Right lobe of liver (tissue), 6 donors: Measurements from ENCODE around the gene TMEM239. TPM values are rescaled to one million over a fixed set of nuclear protein-coding genes. Genes with fewer than 3 reads are reported as not detected.

Experiments
- ATAC-seq, 4 donors: fragments of 200-7000 bp; cut with Tn5 transposase; one replicate each; pipeline ENCODE4 v1.9.1; 2020; ENCODE audit warnings: mild to moderate bottlenecking in 4 of 4, moderate library complexity in 4 of 4
- DNase-seq, 3 donors: peaks; one replicate each; pipeline ENCODE4 v3.0.0-alpha.2; 2020
- H3K27ac ChIP-seq, 3 donors: fragments of 200-600 bp; one replicate each; pipeline ENCODE4 v1.8.0; 2022
- H3K27me3 ChIP-seq, 2 donors: fragments of 200-600 bp; one replicate each; pipeline ENCODE4 v1.8.0; 2022
- H3K36me3 ChIP-seq, 4 donors: fragments of 200-600 bp; sonication (generic) in 1 of 4; one replicate each; pipeline versions ENCODE4 v1.5.1 to v1.8.0; 2017 to 2022; ENCODE audit warnings: control low read depth in 1 of 4
- H3K4me1 ChIP-seq, 4 donors: fragments of 200-600 bp; sonication (generic) in 1 of 4; one replicate each; pipeline versions ENCODE4 v1.5.1 to v1.8.0; 2017 to 2022; ENCODE audit warnings: control low read depth in 1 of 4
- H3K4me3 ChIP-seq, 3 donors: fragments of 200-600 bp; one replicate each; pipeline ENCODE4 v1.8.0; 2022
- H3K9me3 ChIP-seq, 4 donors: fragments of 200-600 bp; sonication (generic) in 1 of 4; one replicate each; pipeline versions ENCODE4 v1.5.1 to v1.8.0; 2017 to 2022; ENCODE audit warnings: control low read depth in 1 of 4
- CTCF ChIP-seq, 4 donors: fragments of 200-600 bp in 3 of 4; fragments of 450-650 bp in 1 of 4; IDR thresholded peaks; one replicate each; pipeline versions ENCODE4 v1.5.1 to v1.8.0; 2016 to 2022; ENCODE audit warnings: antibody characterized with exemption in 4 of 4, mild to moderate bottlenecking in 2 of 4
- POLR2A ChIP-seq: fragments of 450-650 bp; IDR thresholded peaks from one replicate; pipeline ENCODE4 v1.6.1; 2017; ENCODE audit warnings: antibody characterized with exemption, mild to moderate bottlenecking
- WGBS: methylation state at CpG from one replicate; pipeline ENCODE4 v1.1.6; 2018; ENCODE audit warnings: low coverage, low lambda C conversion rate; ENCODE audit not compliant: insufficient coverage; ENCODE audit errors: missing lambda C conversion rate; 5-methylcytosine and 5-hydroxymethylcytosine counted together
- intact Hi-C, 2 donors: fragments of 100-400 bp; cut with DNase I; formaldehyde crosslinking; loops; one replicate each; pipeline versions ENCODE4 v1.11.2 to v1.14.1; 2022
- total RNA-seq, 6 experiments: library from RNA; depleted of rRNA in 2 of 6; stranded (reverse); fragments of >200 nt in 2 of 6; fragmentation: NEBNext Ultra II Directional in 3 of 6; extraction: Animal tissue kit (Norgen Biotek cat#: 25700) in 3 of 6; gene quantifications; one replicate each; pipeline versions ENCODE4 v1.1.0 to v1.2.4, GENCODE V29; 2016 to 2023
- donor health status: DM: no; HTN: yes; CAD: no.
- donor health status: DM: no; HTN: no; CAD: no.
- donor health status: DM: no; HTN: no; CAD: no.
- donor health status: DM: no; HTN: yes; CAD: no.
- donor health status: DM: no; HTN: yes; CAD: no.

The TMEM239 gene
- total RNA-seq, 6 experiments from 2014 or later, result not detected

GRCh38 chr20:2859330-2860121 is 43.4 kb downstream of the TMEM239 start:
- ATAC-seq (no peak), DNase-seq (no peak)
- TF ChIP-seq CTCF (IDR thresholded peaks at IDR 0.05) (no peak), POLR2A (no peak)
- H3K36me3 ChIP-seq, result peaks cover 0 to 21% (median 3%) of the 10 kb centered on the region in 4 donors
- intact Hi-C loops, result loop anchor here in 1 of 2 donors (10.0 kb wide), 1 partner anchor 105 kb away; no protein-coding TSS in a partner anchor
- H3K4me3 ChIP-seq, result no peak overlapping the region
- H3K9me3 ChIP-seq, result no peaks in the 10 kb centered on the region
- no peak overlapping the region for H3K27ac ChIP-seq
- WGBS, result 82% methylated on average over 3 of the region's 4 CpGs
- no peaks in the 10 kb centered on the region for H3K27me3 ChIP-seq
- no peaks in the 10 kb centered on the region for H3K4me1 ChIP-seq

- DNase-seq (no peak), ATAC-seq (no peak)
- intact Hi-C loops, result loop anchor here in 1 of 2 donors (10.0 kb wide), 1 partner anchor 110 kb away; no protein-coding TSS in a partner anchor
- Histone ChIP-seq H3K4me1 (no peaks in the 10 kb centered on the region), H3K27ac (no peak overlapping the region), H3K9me3 (no peaks in the 10 kb centered on the region), H3K4me3 (no peak overlapping the region), H3K27me3 (no peaks in the 10 kb centered on the region), H3K36me3 (peaks cover 0 to 28% (median 5%) of the 10 kb centered on the region in 4 donors)
- WGBS, result no CpG with 5 or more reads among the region's 12 CpGs
- no peak for TF ChIP-seq CTCF (IDR thresholded peaks at IDR 0.05)
- no peak for TF ChIP-seq POLR2A
Observed at GRCh38 chr20:2864626-2865025, 48.5 kb downstream of the TMEM239 start.

GRCh38 chr20:2865101-2865500 is 48.9 kb downstream of the TMEM239 start:
- no peaks in the 10 kb centered on the region for H3K4me1 ChIP-seq
- H3K27ac ChIP-seq, result no peak overlapping the region
- peaks cover 0 to 28% (median 5%) of the 10 kb centered on the region in 4 donors for H3K36me3 ChIP-seq
- TF ChIP-seq CTCF (IDR thresholded peaks at IDR 0.05) (no peak), POLR2A (no peak)
- H3K27me3 ChIP-seq, result no peaks in the 10 kb centered on the region
- no CpG with 5 or more reads among the region's 10 CpGs for WGBS
- H3K4me3 ChIP-seq, result no peak overlapping the region
- intact Hi-C loops, result loop anchor here in 1 of 2 donors (10.0 kb wide), 1 partner anchor 110 kb away; no protein-coding TSS in a partner anchor
- H3K9me3 ChIP-seq, result no peaks in the 10 kb centered on the region
- DNase-seq, result no peak
- no peak for ATAC-seq

GRCh38 chr20:2865630-2866029 is 49.5 kb downstream of the TMEM239 start:
- ATAC-seq (peak in 1 of 4 donors; percentile 28), DNase-seq (no peak)
- Histone ChIP-seq H3K27me3 (no peaks in the 10 kb centered on the region), H3K4me3 (no peak overlapping the region), H3K4me1 (no peaks in the 10 kb centered on the region), H3K36me3 (peaks cover 0 to 28% (median 4%) of the 10 kb centered on the region in 4 donors), H3K27ac (no peak overlapping the region), H3K9me3 (no peaks in the 10 kb centered on the region)
- peak in 1 of 4 donors; percentile 15 for TF ChIP-seq CTCF (IDR thresholded peaks at IDR 0.05)
- TF ChIP-seq POLR2A, result no peak
- 88% methylated on average over 3 of the region's 3 CpGs for WGBS
- intact Hi-C loops, result loop anchor here in 1 of 2 donors (10.0 kb wide), 1 partner anchor 111 kb away; no protein-coding TSS in a partner anchor
